ENCODE data around the gene TDRD12.

The TDRD12 gene

GRCh38 chr19:32824191-32824751, 104.7 kb downstream of the TDRD12 start:
- no peak overlapping the region for H3K27ac ChIP-seq (ENCODE audit: low read depth, low read length)
- no peaks in the 10 kb centered on the region for H3K27me3 ChIP-seq (ENCODE audit: low read length)
- H3K4me2 ChIP-seq (ENCODE audit: low read depth, low read length, poor library complexity, severe bottlenecking), result no peak overlapping the region
- no peak for TF ChIP-seq EZH2phosphoT487 (conservative IDR thresholded peaks at IDR 0.05; ENCODE audit: low read length)
- TF ChIP-seq CTCF (IDR thresholded peaks at IDR 0.05; ENCODE audit: insufficient read depth, low read length, poor library complexity, severe bottlenecking), result no peak
- no peak overlapping the region for H2AFZ ChIP-seq (ENCODE audit: low read depth, low read length, severe bottlenecking)
- H3K36me3 ChIP-seq (ENCODE audit: low read length), result no peaks in the 10 kb centered on the region
- H3F3A ChIP-seq (ENCODE audit: insufficient read depth), result no peaks in the 10 kb centered on the region
- H3K4me3 ChIP-seq (ENCODE audit: insufficient read depth, low read length, poor library complexity, severe bottlenecking), result no peak overlapping the region
- no peaks in the 10 kb centered on the region for H3K9me2 ChIP-seq (replicated peaks; ENCODE audit: insufficient read depth, low read length)
- no peaks in the 10 kb centered on the region for H3K9me3 ChIP-seq (ENCODE audit: insufficient read depth, low read length)
- H3K79me2 ChIP-seq (ENCODE audit: insufficient read depth, low read length), result no peaks in the 10 kb centered on the region
- H3K9ac ChIP-seq (ENCODE audit: low read length), result no peak overlapping the region
- H4K20me1 ChIP-seq (ENCODE audit: low read depth, low read length), result no peaks in the 10 kb centered on the region

- Histone ChIP-seq H4K20me1 (ENCODE audit: low read depth, low read length) (no peaks in the 10 kb centered on the region), H3K4me2 (ENCODE audit: low read depth, low read length, poor library complexity, severe bottlenecking) (no peak overlapping the region), H2AFZ (ENCODE audit: low read depth, low read length, severe bottlenecking) (no peak overlapping the region), H3K36me3 (ENCODE audit: low read length) (no peaks in the 10 kb centered on the region), H3K27ac (ENCODE audit: low read depth, low read length) (no peak overlapping the region), H3K79me2 (ENCODE audit: insufficient read depth, low read length) (no peaks in the 10 kb centered on the region), H3K9me3 (ENCODE audit: insufficient read depth, low read length) (no peaks in the 10 kb centered on the region), H3K9ac (ENCODE audit: low read length) (no peak overlapping the region), H3F3A (ENCODE audit: insufficient read depth) (no peaks in the 10 kb centered on the region), H3K9me2 (replicated peaks; ENCODE audit: insufficient read depth, low read length) (no peaks in the 10 kb centered on the region), H3K27me3 (ENCODE audit: low read length) (no peaks in the 10 kb centered on the region), H3K4me3 (ENCODE audit: insufficient read depth, low read length, poor library complexity, severe bottlenecking) (no peak overlapping the region)
- no peak for TF ChIP-seq EZH2phosphoT487 (conservative IDR thresholded peaks at IDR 0.05; ENCODE audit: low read length)
- no peak for TF ChIP-seq CTCF (IDR thresholded peaks at IDR 0.05; ENCODE audit: insufficient read depth, low read length, poor library complexity, severe bottlenecking)
Measured at GRCh38 chr19:32824916-32825608, 105.5 kb downstream of the TDRD12 start.

GRCh38 chr19:32828139-32828538, 108.6 kb downstream of the TDRD12 start:
- Histone ChIP-seq H3K4me3 (ENCODE audit: insufficient read depth, low read length, poor library complexity, severe bottlenecking) (no peak overlapping the region), H3K4me2 (ENCODE audit: low read depth, low read length, poor library complexity, severe bottlenecking) (no peak overlapping the region), H3K9ac (ENCODE audit: low read length) (no peak overlapping the region), H3K36me3 (ENCODE audit: low read length) (no peaks in the 10 kb centered on the region), H3K27me3 (ENCODE audit: low read length) (no peaks in the 10 kb centered on the region), H3K79me2 (ENCODE audit: insufficient read depth, low read length) (no peaks in the 10 kb centered on the region), H3K9me3 (ENCODE audit: insufficient read depth, low read length) (no peaks in the 10 kb centered on the region), H4K20me1 (ENCODE audit: low read depth, low read length) (no peaks in the 10 kb centered on the region), H3K27ac (ENCODE audit: low read depth, low read length) (no peak overlapping the region), H3K9me2 (replicated peaks; ENCODE audit: insufficient read depth, low read length) (no peaks in the 10 kb centered on the region), H2AFZ (ENCODE audit: low read depth, low read length, severe bottlenecking) (no peak overlapping the region), H3F3A (ENCODE audit: insufficient read depth) (no peaks in the 10 kb centered on the region)
- TF ChIP-seq CTCF (IDR thresholded peaks at IDR 0.05; ENCODE audit: insufficient read depth, low read length, poor library complexity, severe bottlenecking) (no peak), EZH2phosphoT487 (conservative IDR thresholded peaks at IDR 0.05; ENCODE audit: low read length) (no peak)

All from SU-DHL-6 (cell line).